Brain microvascular endothelial cell (primary cell): Measurements from ENCODE around the gene CEBPB.
"Not testable (repeated sequence)": the region's sequence is repeated elsewhere in the genome, so short reads cannot be mapped to it uniquely, and the experiment has no call there.

Experiments
- DNase-seq: peaks from one replicate; pipeline ENCODE4 v3.0.0-alpha.2; 2020
- H3K27ac ChIP-seq: fragments of 250-450 bp; sonication (Bioruptor Pico); 2 replicates; pipeline ENCODE4 v1.5.1; 2020; ENCODE audit warnings: mild to moderate bottlenecking, moderate library complexity
- H3K27me3 ChIP-seq: fragments of 250-450 bp; sonication (Bioruptor Pico); replicated peaks from 2 replicates; pipeline ENCODE4 v1.5.1; 2020; ENCODE audit warnings: mild to moderate bottlenecking
- H3K36me3 ChIP-seq: fragments of 250-450 bp; sonication (Bioruptor Pico); replicated peaks from 2 replicates; pipeline ENCODE4 v1.5.1; 2020; ENCODE audit warnings: mild to moderate bottlenecking
- H3K4me3 ChIP-seq: 2 replicates; pipeline ENCODE4 v1.5.1; 2011; ENCODE audit warnings: low read depth, mild to moderate bottlenecking, control low read depth, low read length, moderate library complexity
- in situ Hi-C: cut with HindIII; loops from 2 replicates; pipeline ENCODE4 v1.10.0; 2017; ENCODE audit warnings: low sequenced_read_pairs, low pct_ligation_motif_present
- TF ChIP-seq, protein P1 (sequence below): IDR thresholded peaks from 2 replicates; pipeline ENCODE4 v1.5.1; 2011; ENCODE audit warnings: low read depth, mild to moderate bottlenecking, moderate library complexity, low read length, control low read depth, inconsistent platforms; ENCODE audit errors: missing control alignments

The CEBPB gene

DNA sequence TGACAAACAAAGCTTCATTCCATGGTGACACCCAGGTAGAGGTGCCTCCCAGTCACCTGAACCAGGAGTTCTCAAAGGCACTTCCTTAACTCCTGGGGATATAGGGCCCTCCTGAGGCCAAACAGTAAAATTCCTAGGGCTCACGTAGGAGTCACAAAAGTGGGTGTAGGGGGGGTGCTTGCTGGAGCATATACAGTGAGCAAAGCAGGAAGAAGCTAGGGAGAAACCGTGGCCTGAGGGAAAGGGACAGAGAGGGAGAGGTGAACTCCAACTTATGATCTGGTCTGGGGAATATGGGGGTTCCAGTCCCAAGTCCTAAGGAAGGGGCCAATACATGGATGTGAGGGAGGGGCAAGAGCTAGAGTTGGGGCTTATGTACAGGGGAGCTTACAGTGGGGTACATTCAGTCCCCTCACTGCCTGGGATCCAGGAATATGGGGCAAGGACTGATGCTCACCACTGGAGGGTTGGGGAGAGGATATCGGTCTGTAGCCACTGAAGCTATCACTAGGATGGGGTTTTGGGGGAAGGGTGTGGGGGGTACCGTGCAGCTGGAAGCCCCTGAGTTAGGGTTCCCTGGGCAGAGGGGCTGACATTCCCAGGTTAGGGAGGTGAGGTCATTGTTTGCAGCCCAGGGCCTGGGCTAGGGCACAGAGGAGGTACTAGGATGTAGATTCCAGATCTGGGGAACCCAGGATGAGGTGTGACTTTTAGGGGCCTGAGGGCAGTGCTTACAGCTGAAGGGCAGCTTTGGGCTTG is 38.1 kb upstream of the CEBPB start:
- peaks cover 9% of the 10 kb centered on the region for H3K36me3 ChIP-seq
- in situ Hi-C loops, result no loop called here
- no peak for DNase-seq

DNA sequence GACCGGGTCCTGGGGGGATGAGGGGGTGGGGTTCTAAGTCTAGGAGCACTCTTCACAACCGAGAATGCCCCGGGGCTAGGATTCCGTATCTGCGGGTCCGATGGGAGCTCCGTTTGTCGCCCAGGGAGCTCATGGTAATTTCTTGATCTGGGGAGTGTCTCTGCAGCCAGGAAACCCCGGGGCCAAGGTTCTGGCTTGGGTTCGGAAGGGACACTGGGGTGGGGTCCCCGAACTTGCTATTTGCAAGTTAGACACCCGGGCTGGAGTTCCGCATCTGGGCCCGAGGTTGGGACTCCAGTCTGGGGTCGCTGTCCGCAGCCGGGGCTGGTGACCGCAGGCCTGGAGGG is 37.5 kb upstream of the CEBPB start:
- in situ Hi-C loops, result no loop called here
- no peaks in the 10 kb centered on the region for H3K27me3 ChIP-seq
- H3K27ac ChIP-seq, result peak overlapping the region; percentile 71
- DNase-seq, result no peak
- H3K4me3 ChIP-seq, result peak overlapping the region; percentile 86
- TF ChIP-seq, protein P1, sequence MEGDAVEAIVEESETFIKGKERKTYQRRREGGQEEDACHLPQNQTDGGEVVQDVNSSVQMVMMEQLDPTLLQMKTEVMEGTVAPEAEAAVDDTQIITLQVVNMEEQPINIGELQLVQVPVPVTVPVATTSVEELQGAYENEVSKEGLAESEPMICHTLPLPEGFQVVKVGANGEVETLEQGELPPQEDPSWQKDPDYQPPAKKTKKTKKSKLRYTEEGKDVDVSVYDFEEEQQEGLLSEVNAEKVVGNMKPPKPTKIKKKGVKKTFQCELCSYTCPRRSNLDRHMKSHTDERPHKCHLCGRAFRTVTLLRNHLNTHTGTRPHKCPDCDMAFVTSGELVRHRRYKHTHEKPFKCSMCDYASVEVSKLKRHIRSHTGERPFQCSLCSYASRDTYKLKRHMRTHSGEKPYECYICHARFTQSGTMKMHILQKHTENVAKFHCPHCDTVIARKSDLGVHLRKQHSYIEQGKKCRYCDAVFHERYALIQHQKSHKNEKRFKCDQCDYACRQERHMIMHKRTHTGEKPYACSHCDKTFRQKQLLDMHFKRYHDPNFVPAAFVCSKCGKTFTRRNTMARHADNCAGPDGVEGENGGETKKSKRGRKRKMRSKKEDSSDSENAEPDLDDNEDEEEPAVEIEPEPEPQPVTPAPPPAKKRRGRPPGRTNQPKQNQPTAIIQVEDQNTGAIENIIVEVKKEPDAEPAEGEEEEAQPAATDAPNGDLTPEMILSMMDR, result no peak
- peaks cover 6% of the 10 kb centered on the region for H3K36me3 ChIP-seq

More for the DNA sequence above, 38.1 kb upstream of the CEBPB start:
- peak overlapping the region; percentile 86 for H3K4me3 ChIP-seq
- TF ChIP-seq, protein P1, result peak; percentile 17
- H3K27me3 ChIP-seq, result no peaks in the 10 kb centered on the region
- H3K27ac ChIP-seq, result peak overlapping the region; percentile 71

DNA sequence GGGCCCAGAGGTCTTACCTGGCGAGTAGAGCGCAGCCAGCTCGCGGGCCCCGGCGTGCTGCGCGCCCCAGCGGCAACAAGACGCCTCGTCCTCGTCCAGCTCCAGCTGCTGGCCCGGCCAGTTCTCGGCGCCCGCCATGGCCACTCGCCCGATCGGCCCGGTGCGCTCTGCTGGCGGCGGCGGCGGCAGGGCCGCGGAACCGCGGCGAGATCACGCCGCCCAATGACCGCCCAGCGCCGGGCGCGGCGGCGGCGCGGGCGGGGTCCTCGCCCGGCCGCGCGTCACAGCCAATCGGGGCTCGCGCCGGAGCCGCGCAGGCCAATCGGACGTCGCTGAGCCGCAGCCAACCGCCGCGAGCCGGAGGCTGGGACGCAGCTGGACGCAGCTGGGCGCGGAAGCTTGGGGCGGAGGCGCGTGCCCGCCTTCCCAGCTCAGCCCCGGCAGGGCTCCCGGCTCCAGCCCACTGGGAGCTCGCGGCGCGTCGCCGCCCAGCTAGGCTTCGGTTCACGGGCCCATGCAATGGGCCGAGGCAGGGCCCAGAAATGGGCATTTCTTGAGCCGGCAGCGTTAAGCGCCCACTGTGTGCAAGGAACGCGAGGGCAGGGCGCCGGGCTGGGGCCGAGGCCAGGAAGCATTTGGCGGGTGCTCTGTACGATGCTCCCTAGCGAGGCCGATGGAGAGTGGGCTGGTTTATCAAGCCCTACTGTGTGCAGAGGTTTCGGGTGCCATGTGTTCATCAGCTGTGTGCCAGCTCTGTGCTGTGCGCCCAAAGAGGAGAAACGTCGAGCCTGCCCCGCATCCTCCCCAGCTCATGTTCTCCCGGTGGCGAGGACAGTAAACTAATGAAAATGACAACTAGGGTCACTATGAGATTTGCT is 36.9 kb upstream of the CEBPB start, which contains the start of gene PEDS1:
TSS of gene PEDS1 (minus strand) at position 224 of the 878 bp plus-strand sequence. CDS start at position 138, 86 bp downstream.
- Histone ChIP-seq H3K27ac (peak within 1 kb of the TSS; percentile 71), H3K27me3 (no peaks in the 10 kb centered on the region), H3K36me3 (no peaks in the 10 kb centered on the region), H3K4me3 (peak within 1 kb of the TSS; percentile 86)
- in situ Hi-C loops, result no loop called here
- TF ChIP-seq, protein P1, result no peak
- DNase-seq, result peak; percentile 75

DNA sequence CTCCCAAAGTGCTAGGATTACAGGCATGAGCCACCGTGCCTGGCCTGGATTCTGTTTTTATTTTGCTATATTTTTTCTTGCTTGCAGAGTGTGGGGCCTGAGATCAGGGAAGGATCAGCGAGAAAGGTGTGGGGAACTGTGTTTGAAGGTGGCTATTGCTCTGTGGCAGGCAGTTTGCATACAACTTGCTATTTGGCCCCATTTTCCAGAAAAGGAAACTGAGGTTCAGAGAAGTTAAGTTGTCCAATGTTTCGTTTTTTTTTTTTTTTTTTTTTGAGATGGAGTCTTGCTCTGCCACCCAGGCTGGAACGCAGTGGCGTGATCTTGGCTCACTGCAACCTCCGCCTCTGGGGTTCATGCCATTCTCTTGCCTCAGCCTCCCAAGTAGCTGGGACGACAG is 29.1 kb upstream of the CEBPB start:
- H3K4me3 ChIP-seq, H3K36me3 ChIP-seq, DNase-seq, in situ Hi-C loops, H3K27ac ChIP-seq, H3K27me3 ChIP-seq: not testable (repeated sequence)

DNA sequence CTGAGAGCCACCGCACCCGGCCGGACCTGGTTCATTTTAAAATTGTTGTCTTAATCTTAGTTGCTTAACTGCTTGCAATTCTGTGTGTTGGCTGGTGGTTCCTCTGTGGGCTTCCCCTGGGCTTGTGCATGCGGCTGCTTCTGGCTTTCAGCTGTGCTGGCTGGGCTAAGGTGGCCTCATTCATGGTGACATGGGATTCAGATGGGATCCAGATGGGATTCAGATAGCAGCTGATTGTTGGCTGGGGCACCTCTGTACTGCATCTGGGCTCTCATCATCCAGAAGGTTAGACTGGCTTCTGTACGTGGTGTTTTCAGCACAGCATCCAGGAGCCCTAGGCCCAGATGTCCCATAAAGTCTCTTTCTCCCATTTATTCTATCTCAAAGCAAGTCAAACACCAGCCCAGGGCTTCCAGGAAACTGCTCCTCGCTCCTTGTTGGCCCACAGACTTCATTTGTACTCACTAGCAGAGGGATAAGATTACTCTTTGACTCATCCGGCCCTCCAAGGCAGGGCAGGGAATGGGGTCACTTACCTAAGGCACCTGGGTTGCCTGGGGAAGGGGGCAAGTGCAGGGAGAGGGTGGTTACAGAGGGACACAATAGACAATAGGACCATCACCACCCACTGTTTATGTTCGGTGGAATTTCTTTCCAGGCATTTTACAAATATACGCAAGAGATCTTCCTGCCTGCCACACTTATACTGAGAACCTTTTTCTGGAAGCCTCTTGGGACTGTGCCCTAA is 26.9 kb upstream of the CEBPB start:
- Histone ChIP-seq H3K27me3 (no peaks in the 10 kb centered on the region), H3K27ac (no peak overlapping the region), H3K4me3 (no peak overlapping the region), H3K36me3 (no peaks in the 10 kb centered on the region)
- no peak for DNase-seq
- in situ Hi-C loops, result no loop called here
- TF ChIP-seq, protein P1, result no peak
